NCI-H2227 (cell line): Measurements from ENCODE around the gene IMMP2L.
"Not testable (repeated sequence)": the region's sequence is repeated elsewhere in the genome, so short reads cannot be mapped to it uniquely, and the experiment has no call there.

ENCODE experiments used
- DNase-seq: peaks from one replicate; lab custom pipeline; 2025; ENCODE audit not compliant: unreplicated experiment; lab: John Stamatoyannopoulos, UW

The IMMP2L gene

GRCh38 chr7:111561904-111562732 is at the start of gene IMMP2L:
Gene IMMP2L, minus strand, starts transcription at chr7:111562492.
- DNase-seq = peak; percentile 94

GRCh38 chr7:111609483-111610254 is 47.4 kb upstream of the IMMP2L start:
- not testable (repeated sequence) for DNase-seq

DNA sequence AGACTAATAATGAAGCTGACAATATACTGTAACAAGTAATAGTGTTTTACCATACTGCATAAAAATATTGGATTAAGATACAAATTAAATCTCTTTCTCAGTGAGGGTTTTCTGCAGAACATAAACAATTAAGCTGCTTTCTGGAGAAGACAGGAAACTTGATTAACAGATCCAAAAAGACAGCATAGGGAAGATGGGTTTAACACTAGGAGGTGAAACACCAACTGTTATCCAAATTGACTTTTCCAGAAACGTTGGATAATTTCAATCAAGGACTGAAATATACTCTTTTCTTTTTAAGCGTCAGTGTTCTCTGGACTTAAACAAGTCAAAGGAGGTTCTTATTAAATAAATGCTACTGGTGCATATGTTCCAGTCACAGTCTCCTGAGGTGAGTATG is 45.3 kb upstream of the IMMP2L start:
- no peak for DNase-seq

GRCh38 chr7:111605246-111605645 is 43.0 kb upstream of the IMMP2L start:
- DNase-seq = no peak

DNA sequence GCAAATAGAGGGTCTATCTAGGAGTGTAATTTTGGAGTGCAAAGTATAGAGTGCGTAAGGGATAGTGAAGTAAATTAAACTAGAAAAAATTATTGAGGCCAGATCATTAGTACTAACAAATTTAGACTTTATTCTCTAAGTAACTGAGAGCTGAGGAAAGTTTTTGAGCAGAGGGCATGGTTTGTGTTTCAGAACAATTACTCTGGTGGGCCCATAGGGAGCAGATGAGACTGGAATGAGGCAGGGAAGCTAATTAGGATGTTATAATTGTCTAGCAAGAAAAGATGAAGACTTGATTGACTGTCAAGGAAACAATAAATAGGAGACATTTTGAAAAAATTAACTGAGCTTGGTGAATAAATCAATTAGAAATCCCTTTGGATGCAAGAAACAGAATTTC is 37.8 kb upstream of the IMMP2L start:
- no peak for DNase-seq

GRCh38 chr7:111595780-111596179 is 33.5 kb upstream of the IMMP2L start:
- DNase-seq = no peak

GRCh38 chr7:111594602-111595001 is 32.3 kb upstream of the IMMP2L start:
- DNase-seq = no peak

GRCh38 chr7:111593343-111593742 is 31.1 kb upstream of the IMMP2L start:
- no peak for DNase-seq

DNA sequence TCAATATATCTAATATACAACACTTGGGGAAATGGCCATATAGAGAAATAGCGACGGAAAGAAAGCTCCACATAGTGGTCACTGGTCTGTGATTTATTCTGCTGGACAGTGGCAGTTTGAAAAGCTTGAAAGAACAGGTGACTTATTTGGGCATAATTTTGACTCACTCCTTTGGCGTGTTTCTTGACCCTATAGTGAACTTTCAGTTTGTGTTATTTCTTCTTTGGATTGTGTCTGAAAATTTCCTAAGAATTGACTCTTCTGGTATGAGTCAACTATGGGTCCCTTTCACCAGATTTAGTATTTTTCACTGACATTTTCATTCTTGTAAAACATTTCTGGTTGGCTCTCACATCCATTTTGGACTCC is 25.8 kb upstream of the IMMP2L start:
- no peak for DNase-seq

- no peak for DNase-seq
These were observed 25.2 kb upstream of the IMMP2L start for GRCh38 chr7:111587410-111588064.

DNA sequence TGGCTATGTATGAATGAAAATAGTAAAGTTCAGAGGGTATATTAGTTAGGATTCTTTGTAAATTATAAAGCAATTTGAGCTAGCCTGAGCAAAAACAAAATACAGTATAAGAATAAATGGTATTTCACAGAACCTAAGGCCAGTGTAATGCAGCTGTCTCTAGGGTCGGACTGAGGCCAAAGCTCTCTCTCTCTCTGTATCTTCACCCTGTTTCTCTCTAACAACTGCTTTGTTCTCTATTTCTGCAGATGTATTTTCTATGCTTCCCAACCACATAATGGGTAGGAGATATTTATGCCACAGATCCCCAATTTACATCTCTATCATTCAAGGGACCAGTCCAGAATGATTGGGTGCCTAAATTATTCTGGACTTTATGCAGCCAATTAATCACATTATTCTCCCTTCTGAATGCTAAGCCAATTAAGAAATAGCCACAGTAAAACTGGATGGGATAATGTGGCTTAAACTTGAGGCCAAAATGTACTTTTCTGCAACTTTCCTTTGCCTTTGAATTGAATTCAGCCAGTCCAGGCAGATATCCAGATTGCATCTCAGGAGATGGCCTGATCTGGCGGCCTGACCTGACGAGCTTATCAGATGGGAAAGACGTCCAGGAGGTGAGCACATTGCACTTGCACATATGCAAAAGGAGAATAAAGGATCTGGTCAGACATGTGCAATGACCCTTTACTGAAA is 24.6 kb upstream of the IMMP2L start:
- DNase-seq = no peak

DNA sequence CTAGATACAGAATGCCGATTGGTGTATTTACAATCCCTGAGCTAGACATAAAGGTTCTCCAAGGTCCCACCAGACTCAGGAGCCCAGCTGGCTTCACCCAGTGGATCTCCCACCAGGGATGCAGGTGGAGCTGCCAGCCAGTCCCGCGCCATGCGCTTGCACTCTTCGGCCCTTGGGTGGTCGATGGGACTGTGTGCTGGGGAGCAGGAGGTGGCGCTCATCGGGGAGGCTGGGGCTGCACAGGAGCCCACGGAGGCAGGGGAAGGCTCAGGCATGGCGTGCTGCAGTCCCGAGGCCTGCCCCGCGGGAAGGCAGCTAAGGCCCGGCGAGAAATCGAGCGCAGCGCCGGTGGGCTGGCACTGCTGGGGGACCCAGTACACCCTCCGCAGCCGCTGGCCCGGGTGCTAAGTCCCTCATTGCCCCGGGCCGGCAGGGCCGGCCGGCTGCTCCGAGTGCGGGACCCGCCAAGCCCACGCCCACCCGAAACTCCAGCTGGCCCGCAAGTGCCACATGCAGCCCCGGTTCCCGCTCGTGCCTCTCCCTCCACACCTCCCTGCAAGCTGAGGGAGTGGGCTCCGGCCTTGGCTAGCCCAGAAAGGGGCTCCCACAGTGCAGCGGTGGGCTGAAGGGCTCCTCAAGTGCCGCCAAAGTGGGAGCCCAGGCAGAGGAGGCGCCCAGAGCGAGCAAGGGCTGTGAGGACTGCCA is 19.6 kb upstream of the IMMP2L start:
- not testable (repeated sequence) for DNase-seq

GRCh38 chr7:111581207-111581606 is 18.9 kb upstream of the IMMP2L start:
- not testable (repeated sequence) for DNase-seq

DNA sequence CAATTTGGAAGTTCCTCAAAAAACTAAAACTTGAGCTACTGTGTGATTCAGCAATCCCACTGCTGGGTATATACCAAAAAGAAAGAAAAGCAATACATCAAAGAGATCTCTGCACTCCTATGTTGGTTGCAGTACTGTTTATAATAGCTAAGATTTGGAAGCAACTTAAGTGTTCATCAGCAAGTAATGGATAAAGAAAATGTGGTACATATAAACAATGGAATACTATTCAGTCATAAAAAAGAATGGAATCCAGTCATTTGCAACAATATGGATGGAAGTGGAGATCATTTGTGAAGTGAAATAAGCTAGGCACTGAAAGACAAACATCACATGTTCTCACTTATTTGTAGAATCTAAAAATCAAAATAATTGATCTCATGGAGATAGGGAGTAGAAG is 16.5 kb upstream of the IMMP2L start:
- DNase-seq = no peak

DNA sequence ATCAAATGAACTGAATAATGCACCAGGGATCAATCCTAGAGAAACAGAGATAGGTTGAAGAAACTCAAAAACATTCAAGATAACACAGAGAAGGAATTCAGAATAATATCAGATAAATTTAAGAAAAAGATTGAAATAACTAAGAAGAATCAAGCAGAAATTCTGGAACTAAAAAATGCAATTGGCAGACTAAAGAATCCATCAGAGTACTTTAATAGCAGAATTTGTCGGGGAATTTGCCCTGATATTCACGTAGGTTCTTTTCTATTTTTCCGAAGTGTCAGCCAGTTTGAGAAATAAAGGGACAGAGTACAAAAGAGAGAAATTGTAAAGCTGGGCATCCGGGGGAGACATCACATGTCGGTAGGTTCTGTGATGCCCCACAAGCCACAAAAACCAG is 9.4 kb upstream of the IMMP2L start:
- DNase-seq = no peak

DNA sequence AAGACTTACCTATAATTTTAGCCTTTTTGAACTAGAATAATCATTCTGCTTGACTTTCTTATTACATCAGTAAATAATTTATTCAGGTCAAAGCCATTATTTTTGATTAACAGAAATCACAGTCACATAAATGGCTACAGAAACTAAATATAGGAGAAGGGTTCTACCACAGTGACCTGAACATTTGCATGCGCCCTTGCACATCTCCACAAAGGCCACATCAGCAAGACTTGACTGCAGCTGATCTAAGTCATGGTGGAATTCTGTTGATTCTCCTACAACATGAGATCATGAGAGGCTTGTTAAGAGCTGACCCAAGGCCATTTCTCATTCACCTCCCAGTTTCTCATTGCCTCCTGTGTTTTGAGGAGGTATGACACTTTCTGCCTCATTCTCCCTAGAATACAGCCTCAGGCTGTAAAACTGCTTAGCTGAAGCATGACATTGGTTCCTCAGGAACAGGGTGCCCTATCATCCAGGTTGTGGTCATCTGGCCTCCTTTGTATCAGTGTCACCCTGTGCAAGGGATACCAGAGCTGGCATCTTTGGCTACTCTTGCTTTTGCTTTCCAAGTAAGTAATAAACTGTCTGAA is 6.7 kb upstream of the IMMP2L start:
- no peak for DNase-seq

- DNase-seq = no peak
These were observed 6.1 kb upstream of the IMMP2L start for GRCh38 chr7:111568419-111568818.

GRCh38 chr7:111564078-111564477 is 1.8 kb upstream of the IMMP2L start:
- no peak for DNase-seq

DNA sequence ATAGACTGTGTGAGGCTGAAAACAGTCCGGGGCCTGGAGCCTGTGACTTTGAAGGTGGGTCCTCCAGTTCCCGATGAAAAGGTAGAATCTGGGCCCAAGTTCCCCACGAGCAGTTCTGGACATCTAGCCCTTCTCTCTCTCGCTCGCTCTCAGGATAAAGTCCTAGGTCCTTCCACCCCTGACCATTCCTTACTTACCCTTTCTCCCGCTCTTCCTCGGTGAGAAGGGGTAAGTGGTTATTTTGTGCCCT is 713 bp downstream of the IMMP2L start:
- no peak for DNase-seq

- no peak for DNase-seq
These were observed 1.3 kb downstream of the IMMP2L start for GRCh38 chr7:111560773-111561653.
